Endometrium (tissue), 2 donors: ENCODE measurements around the gene TERT.

Experiments
- FAIRE-seq: peaks from 2 replicates; lab custom pipeline; 2012; peaks lifted over from hg19 to GRCh38; lab: Jason Lieb, UNC
- donor health status: control.
- donor health status: control.

TERT gene

GRCh38 chr5:1206521-1207412 is 88.1 kb downstream of the TERT start:
- FAIRE-seq = no peak

GRCh38 chr5:1205255-1206180 is 89.3 kb downstream of the TERT start:
- FAIRE-seq = no peak

- FAIRE-seq = no peak
These were observed 90.1 kb downstream of the TERT start for GRCh38 chr5:1204693-1205242.

- no peak for FAIRE-seq
These were observed 90.7 kb downstream of the TERT start for GRCh38 chr5:1203968-1204692.

GRCh38 chr5:1203311-1203967 is 91.4 kb downstream of the TERT start:
- FAIRE-seq = no peak
